Ascending aorta (tissue), 2 donors: Measurements from ENCODE around the gene B3GNT2. TPM values are rescaled to one million over a fixed set of nuclear protein-coding genes. Genes with fewer than 3 reads are reported as not detected.
"Not testable (repeated sequence)": the region's sequence is repeated elsewhere in the genome, so short reads cannot be mapped to it uniquely, and the experiment has no call there.

Experiments used
- DNase-seq, 2 donors: peaks; one replicate each; pipeline ENCODE4 v3.0.0-alpha.2; 2019; ENCODE audit warnings: low spot score in 2 of 2
- H3K27ac ChIP-seq, 2 donors: fragments of 200-600 bp; sonication (generic); one replicate each; pipeline ENCODE4 v1.5.1; 2016 to 2017; ENCODE audit warnings: mild to moderate bottlenecking in 1 of 2
- H3K27me3 ChIP-seq: fragments of 200-600 bp; sonication (generic); one replicate; pipeline ENCODE4 v1.5.1; 2017
- H3K36me3 ChIP-seq, 2 donors: fragments of 200-600 bp; sonication (generic); one replicate each; pipeline ENCODE4 v1.5.1; 2016
- H3K4me1 ChIP-seq, 2 donors: fragments of 200-600 bp; sonication (generic); one replicate each; pipeline ENCODE4 v1.5.1; 2016 to 2017; ENCODE audit warnings: mild to moderate bottlenecking in 1 of 2
- H3K4me3 ChIP-seq, 2 donors: fragments of 200-600 bp; sonication (generic); one replicate each; pipeline ENCODE4 v1.5.1; 2016 to 2017; ENCODE audit warnings: mild to moderate bottlenecking in 1 of 2
- H3K9me3 ChIP-seq, 2 donors: fragments of 200-600 bp; sonication (generic); one replicate each; pipeline ENCODE4 v1.5.1; 2016
- CTCF ChIP-seq, 3 experiments: fragments of 200-600 bp in 2 of 3; fragments of 450-650 bp in 1 of 3; sonication (generic) in 2 of 3; IDR thresholded peaks; one replicate each; pipeline ENCODE4 v1.5.1; 2016 to 2019; ENCODE audit warnings: antibody characterized with exemption in 3 of 3, mild to moderate bottlenecking in 1 of 3, moderate library complexity in 1 of 3
- intact Hi-C: fragments of 100-400 bp; cut with DNase I; formaldehyde crosslinking; loops from one replicate; pipeline ENCODE4 v1.15.1; 2023
- total RNA-seq: library from RNA; depleted of rRNA; stranded (reverse); fragments of >200 nt; gene quantifications from one replicate; pipeline ENCODE4 v1.1.0, GENCODE V29; 2016

B3GNT2 gene
- total RNA-seq, 1 donor from 2014 or later: 15.2 TPM

DNA sequence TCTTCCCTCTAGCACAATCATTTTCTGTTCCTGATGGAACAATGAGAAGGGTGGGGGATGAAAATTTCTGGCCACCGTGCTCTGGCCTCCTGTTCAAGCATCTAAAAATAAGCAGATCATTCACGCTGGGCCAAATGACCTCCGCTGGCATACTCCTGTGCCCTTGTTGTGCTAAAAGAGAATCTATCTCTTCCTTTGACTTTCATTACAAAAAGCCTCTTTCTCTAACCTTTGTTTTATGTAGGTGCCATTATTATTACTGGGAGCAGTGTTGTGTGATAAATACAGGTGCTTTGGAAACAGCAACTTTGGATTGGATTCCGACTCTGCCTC lies 44.6 kb upstream of the B3GNT2 start:
- intact Hi-C loops: no loop called here
- H3K27me3 ChIP-seq: no peaks in the 10 kb centered on the region
- TF ChIP-seq CTCF (IDR thresholded peaks at IDR 0.05): no peak
- no peaks in the 10 kb centered on the region for H3K36me3 ChIP-seq
- H3K4me1 ChIP-seq: no peaks in the 10 kb centered on the region
- H3K4me3 ChIP-seq: no peak overlapping the region
- no peak for DNase-seq
- H3K27ac ChIP-seq: no peak overlapping the region
- peaks cover 0 to 3% of the 10 kb centered on the region in 2 donors for H3K9me3 ChIP-seq

GRCh38 chr2:62152000-62152399 lies 43.9 kb upstream of the B3GNT2 start:
- H3K9me3 ChIP-seq: peaks cover 0 to 3% of the 10 kb centered on the region in 2 donors
- H3K27ac ChIP-seq: no peak overlapping the region
- no peak for TF ChIP-seq CTCF (IDR thresholded peaks at IDR 0.05)
- DNase-seq: no peak
- intact Hi-C loops: no loop called here
- H3K4me1 ChIP-seq: peaks cover under 1 to 3% of the 10 kb centered on the region in 2 donors
- no peaks in the 10 kb centered on the region for H3K36me3 ChIP-seq
- no peak overlapping the region for H3K4me3 ChIP-seq
- H3K27me3 ChIP-seq: no peaks in the 10 kb centered on the region

DNA sequence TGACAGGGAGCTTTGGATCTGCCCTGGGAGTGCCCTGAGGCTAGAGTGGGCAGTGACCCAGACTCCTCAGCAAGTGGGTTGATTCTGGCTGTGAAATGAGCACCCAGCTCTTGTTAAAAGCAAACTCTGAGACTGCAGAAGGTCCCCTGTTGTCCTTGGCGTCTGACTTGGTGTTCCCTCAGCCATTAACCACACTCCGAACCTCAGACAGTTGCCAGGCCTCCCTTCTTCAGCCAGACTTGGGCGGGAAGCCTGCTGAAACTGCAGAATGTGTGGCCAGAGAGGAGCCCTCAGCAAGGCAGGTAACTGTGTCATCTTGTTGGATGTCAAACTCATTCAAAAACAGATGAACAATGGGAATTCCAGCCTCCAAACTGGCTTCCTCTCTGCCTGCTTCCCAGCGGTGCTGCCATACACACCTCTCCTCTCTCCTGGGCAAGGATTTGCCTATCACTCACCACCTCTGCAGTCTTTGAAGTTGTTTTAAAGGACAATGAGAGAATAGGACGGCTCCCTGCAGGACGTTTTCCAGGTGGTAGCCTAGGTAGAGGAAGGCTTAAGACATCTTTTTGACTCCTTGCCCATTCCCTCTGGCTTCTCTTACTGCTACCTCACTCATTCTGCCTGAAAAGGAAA lies 38.9 kb upstream of the B3GNT2 start:
- H3K27ac ChIP-seq: no peak overlapping the region
- H3K36me3 ChIP-seq: no peaks in the 10 kb centered on the region
- H3K4me1 ChIP-seq: peaks cover 4 to 14% of the 10 kb centered on the region in 2 donors
- intact Hi-C loops: no loop called here
- no peak for TF ChIP-seq CTCF (IDR thresholded peaks at IDR 0.05)
- H3K4me3 ChIP-seq: no peak overlapping the region
- no peaks in the 10 kb centered on the region for H3K27me3 ChIP-seq
- DNase-seq: no peak
- peaks cover 0 to 3% of the 10 kb centered on the region in 2 donors for H3K9me3 ChIP-seq

- intact Hi-C loops: no loop called here
- Histone ChIP-seq H3K36me3 (no peaks in the 10 kb centered on the region), H3K4me1 (peaks cover 4 to 14% of the 10 kb centered on the region in 2 donors), H3K27me3 (no peaks in the 10 kb centered on the region), H3K9me3 (peaks cover 0 to 3% of the 10 kb centered on the region in 2 donors), H3K4me3 (no peak overlapping the region), H3K27ac (no peak overlapping the region)
- DNase-seq: no peak
- TF ChIP-seq CTCF (IDR thresholded peaks at IDR 0.05): no peak
Measured at GRCh38 chr2:62158444-62159121, 37.3 kb upstream of the B3GNT2 start.

- H3K27me3 ChIP-seq, DNase-seq, H3K36me3 ChIP-seq, H3K4me3 ChIP-seq, H3K27ac ChIP-seq, intact Hi-C loops, H3K9me3 ChIP-seq: not testable (repeated sequence)
- peaks cover 4 to 14% of the 10 kb centered on the region in 2 donors for H3K4me1 ChIP-seq
Measured at GRCh38 chr2:62160691-62161090, 35.2 kb upstream of the B3GNT2 start.

DNA sequence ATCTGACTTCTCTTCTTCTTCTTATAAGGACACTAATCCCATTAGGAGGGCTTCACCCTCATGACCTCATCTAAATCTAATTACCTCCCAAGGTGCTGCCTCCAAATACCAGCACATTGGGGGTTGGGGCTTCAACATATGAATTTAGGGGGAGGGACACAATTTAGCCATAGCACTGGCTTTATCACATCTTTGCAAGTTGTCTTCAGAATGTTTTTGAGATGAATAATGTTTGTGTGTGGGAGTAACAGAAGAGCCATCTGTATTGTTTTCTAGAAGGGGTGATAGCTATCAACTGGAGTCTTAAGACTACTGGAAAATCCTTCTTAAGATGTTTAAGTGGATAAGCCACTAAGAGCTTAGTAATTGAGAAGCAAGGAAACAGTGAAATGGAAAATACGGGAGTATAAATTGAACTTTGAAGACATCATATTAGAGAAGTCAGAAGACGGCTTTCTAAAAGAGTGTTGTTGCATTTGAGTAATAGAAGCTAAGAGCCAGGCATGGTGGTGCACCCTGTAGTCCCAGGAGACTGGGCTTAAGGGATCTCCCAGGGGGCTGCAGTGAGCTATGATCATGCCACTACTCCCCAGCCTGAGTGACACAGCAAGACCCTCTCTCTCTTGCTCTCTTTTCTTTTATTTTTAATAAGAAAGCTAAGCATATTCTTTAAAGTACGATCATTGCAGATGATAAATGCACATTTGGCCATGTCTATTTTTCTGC lies 32.6 kb upstream of the B3GNT2 start:
- Histone ChIP-seq H3K27ac (no peak overlapping the region), H3K4me1 (peaks cover 0 to 4% of the 10 kb centered on the region in 2 donors), H3K4me3 (no peak overlapping the region), H3K9me3 (no peaks in the 10 kb centered on the region), H3K36me3 (no peaks in the 10 kb centered on the region), H3K27me3 (no peaks in the 10 kb centered on the region)
- no peak for DNase-seq
- intact Hi-C loops: no loop called here
- no peak for TF ChIP-seq CTCF (IDR thresholded peaks at IDR 0.05)
